Left lung (tissue), 10 donors: Measurements from ENCODE around the gene PTPRN2. TPM values are rescaled to one million over a fixed set of nuclear protein-coding genes. Genes with fewer than 3 reads are reported as not detected.

Source experiments
- ATAC-seq: fragments of 200-7000 bp; cut with Tn5 transposase; one replicate; pipeline ENCODE4 v1.9.1; 2020; ENCODE audit warnings: moderate library complexity
- DNase-seq, 4 donors: peaks; one replicate each; pipeline ENCODE4 v3.0.0-alpha.2; 2013 to 2020
- H3K27ac ChIP-seq, 2 donors: fragments of 200-600 bp; sonication (generic) in 1 of 2; one replicate each; pipeline versions ENCODE4 v1.5.0 to v1.8.0; 2020 to 2021
- H3K27me3 ChIP-seq, 2 donors: fragments of 200-600 bp; sonication (generic) in 1 of 2; one replicate each; pipeline versions ENCODE4 v1.5.0 to v1.8.0; 2020 to 2021
- H3K36me3 ChIP-seq, 2 donors: fragments of 200-600 bp; sonication (generic) in 1 of 2; one replicate each; pipeline versions ENCODE4 v1.5.0 to v1.8.0; 2020 to 2021
- H3K4me1 ChIP-seq, 2 donors: fragments of 200-600 bp; one replicate each; pipeline ENCODE4 v1.8.0; 2021
- H3K4me3 ChIP-seq, 2 donors: fragments of 200-600 bp; sonication (generic) in 1 of 2; one replicate each; pipeline versions ENCODE4 v1.5.0 to v1.8.0; 2020 to 2021; ENCODE audit warnings: mild to moderate bottlenecking in 1 of 2
- H3K9me3 ChIP-seq, 2 donors: fragments of 200-600 bp; sonication (generic) in 1 of 2; one replicate each; pipeline versions ENCODE4 v1.5.0 to v1.8.0; 2020 to 2021
- intact Hi-C, 2 donors: fragments of 100-400 bp; cut with DNase I; formaldehyde crosslinking; loops; one replicate each; pipeline versions ENCODE4 v1.11.2 to v1.14.2; 2022
- polyA plus RNA-seq, 6 donors: library from polyadenylated mRNA; unstranded; fragments of 120-200 nt; gene quantifications; one replicate each; pipeline ENCODE4 v1.2.1, GENCODE V29; 2013; ENCODE audit not compliant: insufficient read length in 6 of 6
- total RNA-seq, 2 donors: library from RNA; stranded (reverse); fragmentation: NEBNext Ultra II Directional; extraction: Animal tissue kit (Norgen Biotek cat#: 25700); gene quantifications; one replicate each; pipeline ENCODE4 v1.2.1, GENCODE V29; 2021
- TF ChIP-seq, protein P1 (sequence below), 2 donors: fragments of 200-600 bp; sonication (generic) in 1 of 2; IDR thresholded peaks; one replicate each; pipeline versions ENCODE4 v1.5.0 to v1.8.0; 2021; ENCODE audit warnings: antibody characterized with exemption in 2 of 2
- donor health status: DM: no; HTN: yes; CAD: no.
- donor health status: DM: no; HTN: no; CAD: no.

PTPRN2 gene
- total and polyA plus RNA-seq, 8 donors = 4.0 to 7.8 (median 6.8) TPM

DNA sequence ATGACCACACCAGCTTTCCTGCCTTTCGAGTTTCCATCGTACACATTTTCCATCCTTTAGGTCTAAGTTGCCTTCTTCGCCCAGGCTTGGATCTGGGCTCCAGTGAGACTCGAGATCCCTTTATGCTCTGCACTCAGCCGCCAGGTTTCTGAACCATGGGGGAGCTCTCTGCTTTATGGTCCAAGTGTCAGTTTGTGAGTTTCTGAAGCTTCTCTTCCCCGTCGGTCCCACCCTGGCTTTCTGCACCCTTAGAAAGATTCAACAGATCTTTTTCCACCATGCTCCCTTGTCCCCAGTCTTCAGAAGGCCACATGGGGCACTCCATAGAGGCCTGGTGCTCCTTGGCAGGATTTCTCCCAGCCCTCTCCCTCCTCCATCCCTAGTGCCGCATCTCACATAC, 402.0 kb downstream of the PTPRN2 start:
- Histone ChIP-seq H3K27ac (no peak overlapping the region), H3K36me3 (no peaks in the 10 kb centered on the region), H3K27me3 (no peaks in the 10 kb centered on the region), H3K4me1 (no peaks in the 10 kb centered on the region), H3K4me3 (no peak overlapping the region), H3K9me3 (peaks cover 0 to 34% of the 10 kb centered on the region in 2 donors)
- TF ChIP-seq, protein P1, sequence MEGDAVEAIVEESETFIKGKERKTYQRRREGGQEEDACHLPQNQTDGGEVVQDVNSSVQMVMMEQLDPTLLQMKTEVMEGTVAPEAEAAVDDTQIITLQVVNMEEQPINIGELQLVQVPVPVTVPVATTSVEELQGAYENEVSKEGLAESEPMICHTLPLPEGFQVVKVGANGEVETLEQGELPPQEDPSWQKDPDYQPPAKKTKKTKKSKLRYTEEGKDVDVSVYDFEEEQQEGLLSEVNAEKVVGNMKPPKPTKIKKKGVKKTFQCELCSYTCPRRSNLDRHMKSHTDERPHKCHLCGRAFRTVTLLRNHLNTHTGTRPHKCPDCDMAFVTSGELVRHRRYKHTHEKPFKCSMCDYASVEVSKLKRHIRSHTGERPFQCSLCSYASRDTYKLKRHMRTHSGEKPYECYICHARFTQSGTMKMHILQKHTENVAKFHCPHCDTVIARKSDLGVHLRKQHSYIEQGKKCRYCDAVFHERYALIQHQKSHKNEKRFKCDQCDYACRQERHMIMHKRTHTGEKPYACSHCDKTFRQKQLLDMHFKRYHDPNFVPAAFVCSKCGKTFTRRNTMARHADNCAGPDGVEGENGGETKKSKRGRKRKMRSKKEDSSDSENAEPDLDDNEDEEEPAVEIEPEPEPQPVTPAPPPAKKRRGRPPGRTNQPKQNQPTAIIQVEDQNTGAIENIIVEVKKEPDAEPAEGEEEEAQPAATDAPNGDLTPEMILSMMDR (IDR thresholded peaks at IDR 0.05) = no peak
- intact Hi-C loops = no loop called here
- no peak for DNase-seq
- ATAC-seq = no peak

DNA sequence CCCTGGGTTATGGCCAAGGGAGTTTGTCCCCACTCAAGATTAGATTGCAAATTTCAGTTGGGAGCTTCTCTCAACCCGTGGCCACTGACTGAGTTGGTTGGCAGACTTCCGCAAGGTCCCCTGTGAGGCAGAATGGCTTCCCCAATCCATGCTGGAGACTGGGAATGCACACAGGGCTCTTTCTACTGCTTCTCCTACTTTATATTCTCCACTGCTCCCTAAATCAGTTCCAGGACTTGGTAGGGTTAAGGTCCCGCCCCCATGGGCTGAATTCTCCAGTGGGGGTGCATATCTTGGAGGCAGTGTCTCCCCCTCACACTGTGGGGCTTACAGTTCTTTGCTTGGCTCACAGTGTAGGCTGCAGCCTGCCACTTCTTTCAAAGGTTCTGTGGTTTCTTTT, 404.2 kb downstream of the PTPRN2 start:
- ATAC-seq (no peak), DNase-seq (no peak)
- Histone ChIP-seq H3K9me3 (peaks cover 0 to 22% of the 10 kb centered on the region in 2 donors), H3K27ac (no peak overlapping the region), H3K4me3 (no peak overlapping the region), H3K27me3 (no peaks in the 10 kb centered on the region), H3K36me3 (no peaks in the 10 kb centered on the region), H3K4me1 (no peaks in the 10 kb centered on the region)
- TF ChIP-seq, protein P1 (IDR thresholded peaks at IDR 0.05) = no peak
- intact Hi-C loops = no loop called here

DNA sequence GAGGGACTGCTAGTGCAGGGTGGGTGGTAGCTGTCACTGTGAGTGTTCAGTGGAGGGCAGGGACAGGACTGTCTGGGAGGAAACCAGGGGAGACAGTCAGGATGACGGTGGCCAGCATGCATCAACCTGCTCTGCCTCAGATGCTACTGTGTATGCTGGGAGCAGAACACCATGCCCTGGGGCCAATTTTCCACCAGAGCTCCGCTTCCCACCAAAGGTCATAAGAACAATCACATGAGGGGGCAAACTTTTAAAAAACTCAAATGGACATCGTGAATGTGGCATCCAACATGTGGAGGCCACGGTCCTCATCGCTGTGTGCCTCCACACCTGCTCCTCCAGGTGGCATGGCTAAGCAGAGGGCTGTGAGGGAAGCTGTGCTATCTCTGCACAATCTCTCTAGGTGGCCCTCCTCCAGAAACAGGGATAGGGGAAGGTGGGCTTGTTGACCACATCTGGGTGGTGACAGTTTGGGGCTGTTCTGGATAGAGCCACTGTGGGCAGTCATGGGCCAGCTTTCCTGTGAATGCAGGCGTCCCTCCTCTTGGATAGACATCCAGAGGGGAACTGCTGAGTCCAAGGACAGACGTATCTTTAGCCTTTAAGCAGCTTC, 411.0 kb downstream of the PTPRN2 start:
- ATAC-seq (no peak), DNase-seq (no peak)
- no peak overlapping the region for H3K27ac ChIP-seq
- no peaks in the 10 kb centered on the region for H3K36me3 ChIP-seq
- H3K4me3 ChIP-seq = no peak overlapping the region
- H3K27me3 ChIP-seq = no peaks in the 10 kb centered on the region
- TF ChIP-seq, protein P1 (IDR thresholded peaks at IDR 0.05) = no peak
- no peaks in the 10 kb centered on the region for H3K4me1 ChIP-seq
- intact Hi-C loops = no loop called here
- H3K9me3 ChIP-seq = peaks cover 0 to 45% of the 10 kb centered on the region in 2 donors

DNA sequence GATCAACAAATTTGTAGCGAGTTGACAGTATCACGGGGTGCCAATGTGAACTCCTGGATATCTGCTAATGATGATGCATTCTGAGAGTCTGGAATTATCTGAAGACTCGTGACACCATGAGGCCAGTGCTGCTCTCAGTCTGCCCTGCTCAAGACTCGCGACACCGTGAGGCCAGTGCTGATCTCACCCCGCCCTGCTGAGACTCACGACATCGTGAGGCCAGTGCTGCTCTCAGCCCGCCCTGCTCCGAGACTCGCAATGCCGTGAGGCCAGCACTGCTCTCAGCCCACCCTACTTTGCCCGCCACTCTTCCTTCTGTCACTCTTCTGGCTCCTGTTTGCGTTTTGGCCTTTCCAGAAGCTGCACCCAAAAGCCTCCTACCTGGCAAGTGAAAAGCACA, 411.8 kb downstream of the PTPRN2 start:
- peaks cover 0 to 45% of the 10 kb centered on the region in 2 donors for H3K9me3 ChIP-seq
- no peaks in the 10 kb centered on the region for H3K4me1 ChIP-seq
- no peak overlapping the region for H3K4me3 ChIP-seq
- TF ChIP-seq, protein P1 (IDR thresholded peaks at IDR 0.05) = no peak
- H3K36me3 ChIP-seq = no peaks in the 10 kb centered on the region
- DNase-seq (no peak), ATAC-seq (no peak)
- no peaks in the 10 kb centered on the region for H3K27me3 ChIP-seq
- no peak overlapping the region for H3K27ac ChIP-seq
- intact Hi-C loops = no loop called here

DNA sequence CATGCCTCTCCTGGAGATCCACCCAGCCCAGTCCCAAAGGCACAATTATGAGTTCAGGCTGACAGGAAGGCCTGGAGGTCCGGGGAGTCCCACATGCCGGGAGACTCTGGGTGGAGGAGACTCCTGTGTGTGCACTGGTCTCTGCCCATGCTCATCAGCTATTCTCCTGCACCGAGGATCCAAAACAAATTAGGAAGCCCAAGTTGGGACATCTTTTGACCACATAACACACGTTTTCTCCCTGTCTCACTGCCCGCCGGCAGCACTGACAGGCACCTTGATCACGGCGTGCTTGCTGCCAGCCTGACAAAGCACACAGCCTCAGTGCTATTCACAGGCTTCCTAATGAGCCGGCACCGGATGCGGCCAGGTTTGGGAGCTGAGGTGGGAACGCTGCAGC, 412.7 kb downstream of the PTPRN2 start:
- H3K36me3 ChIP-seq = no peaks in the 10 kb centered on the region
- no peak for DNase-seq
- intact Hi-C loops = no loop called here
- no peak for ATAC-seq
- H3K27ac ChIP-seq = no peak overlapping the region
- H3K27me3 ChIP-seq = no peaks in the 10 kb centered on the region
- H3K9me3 ChIP-seq = peaks cover 0 to 45% of the 10 kb centered on the region in 2 donors
- no peaks in the 10 kb centered on the region for H3K4me1 ChIP-seq
- TF ChIP-seq, protein P1 (IDR thresholded peaks at IDR 0.05) = no peak
- H3K4me3 ChIP-seq = no peak overlapping the region
